Keratinocyte (primary cell): Measurements from ENCODE around the gene GOLPH3L.

ENCODE experiments used
- EZH2 ChIP-seq: IDR thresholded peaks from one replicate; pipeline ENCODE4 v1.6.1; 2012; ENCODE audit warnings: inconsistent platforms, mild to moderate bottlenecking, low read length, moderate library complexity
- TF ChIP-seq, protein P1 (sequence below), 3 experiments: IDR thresholded peaks in 1 of 3; conservative IDR thresholded peaks in 1 of 3; optimal IDR thresholded peaks in 1 of 3; 2 replicates in 2 of 3; 3 replicates in 1 of 3; pipeline versions ENCODE3 to v1.5.1; 2011; ENCODE audit warnings: low read length in 3 of 3, mild to moderate bottlenecking in 3 of 3, moderate library complexity in 2 of 3, control low read depth in 1 of 3, inconsistent platforms in 1 of 3; ENCODE audit not compliant: insufficient read depth in 2 of 3; ENCODE audit errors: extremely low read depth in 1 of 3

GRCh38 chr1:150629115-150629928 is 67.6 kb downstream of the GOLPH3L start, which contains the start of gene ENSA:
- TF ChIP-seq, protein P1, sequence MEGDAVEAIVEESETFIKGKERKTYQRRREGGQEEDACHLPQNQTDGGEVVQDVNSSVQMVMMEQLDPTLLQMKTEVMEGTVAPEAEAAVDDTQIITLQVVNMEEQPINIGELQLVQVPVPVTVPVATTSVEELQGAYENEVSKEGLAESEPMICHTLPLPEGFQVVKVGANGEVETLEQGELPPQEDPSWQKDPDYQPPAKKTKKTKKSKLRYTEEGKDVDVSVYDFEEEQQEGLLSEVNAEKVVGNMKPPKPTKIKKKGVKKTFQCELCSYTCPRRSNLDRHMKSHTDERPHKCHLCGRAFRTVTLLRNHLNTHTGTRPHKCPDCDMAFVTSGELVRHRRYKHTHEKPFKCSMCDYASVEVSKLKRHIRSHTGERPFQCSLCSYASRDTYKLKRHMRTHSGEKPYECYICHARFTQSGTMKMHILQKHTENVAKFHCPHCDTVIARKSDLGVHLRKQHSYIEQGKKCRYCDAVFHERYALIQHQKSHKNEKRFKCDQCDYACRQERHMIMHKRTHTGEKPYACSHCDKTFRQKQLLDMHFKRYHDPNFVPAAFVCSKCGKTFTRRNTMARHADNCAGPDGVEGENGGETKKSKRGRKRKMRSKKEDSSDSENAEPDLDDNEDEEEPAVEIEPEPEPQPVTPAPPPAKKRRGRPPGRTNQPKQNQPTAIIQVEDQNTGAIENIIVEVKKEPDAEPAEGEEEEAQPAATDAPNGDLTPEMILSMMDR (optimal IDR thresholded peaks at IDR 0.05 in 1 of 3, IDR thresholded peaks at IDR 0.05 in 1 of 3, conservative IDR thresholded peaks at IDR 0.05 in 1 of 3; ENCODE audit: extremely low read depth in 1 of 3, insufficient read depth in 2 of 3, low read length in 3 of 3), result no peak
- no peak for TF ChIP-seq EZH2
